ENCODE data around the gene ACER3.
"Not testable (repeated sequence)": the region's sequence is repeated elsewhere in the genome, so short reads cannot be mapped to it uniquely, and the experiment has no call there.

The ACER3 gene

DNA sequence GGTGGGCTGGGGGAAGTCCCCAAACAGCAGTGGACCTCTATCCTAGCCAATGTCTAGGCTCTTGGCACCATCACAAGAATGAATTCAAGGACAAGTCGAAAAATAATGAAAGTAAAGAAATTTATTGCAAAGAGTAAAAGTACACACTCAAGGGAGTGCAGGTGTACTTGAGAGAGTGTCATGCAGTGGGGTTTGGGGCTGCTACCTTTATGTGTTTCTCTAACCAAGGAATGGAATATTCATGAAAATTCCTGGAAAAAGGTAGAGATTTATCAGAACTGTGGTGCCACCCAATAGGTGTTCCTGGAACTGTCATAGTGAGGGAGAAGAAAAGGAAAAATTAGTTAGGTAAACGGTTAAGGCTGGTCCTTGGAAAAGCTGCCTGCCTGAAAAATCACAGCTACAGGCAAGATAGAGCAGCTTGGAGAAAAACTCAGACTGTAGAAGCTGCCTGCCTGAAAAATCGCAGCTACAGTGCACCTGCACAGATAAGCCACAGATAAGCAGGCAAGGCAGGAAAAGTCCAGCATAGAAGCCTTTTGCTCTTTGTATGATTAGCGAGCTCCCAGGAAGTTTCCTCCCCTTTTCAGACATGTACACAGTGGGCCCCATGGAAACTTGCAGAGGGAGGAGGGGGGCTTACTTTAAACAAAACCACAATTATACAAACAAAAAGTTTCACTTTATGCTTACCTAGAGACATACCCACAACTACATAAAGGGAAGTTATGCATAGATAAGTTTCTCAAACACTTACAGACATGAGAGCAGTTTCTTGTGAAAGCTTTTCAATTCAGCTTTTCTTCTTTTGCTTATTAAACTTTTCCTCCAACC is 102.1 kb downstream of the ACER3 start:
- Histone ChIP-seq H3K36me3 (peaks cover 28% of the 10 kb centered on the region), H3K9me3 (no peaks in the 10 kb centered on the region), H3K4me1 (ENCODE audit: control insufficient read depth in 1 of 2, insufficient read depth in 1 of 2, low read depth in 1 of 2, low read length in 1 of 2) (no peaks in the 10 kb centered on the region), H3K27ac (no peak overlapping the region), H3K27me3 (no peaks in the 10 kb centered on the region), H3K4me3 (ENCODE audit: low read depth in 1 of 2, low read length in 1 of 2) (no peak overlapping the region)
- TF ChIP-seq CTCF (IDR thresholded peaks at IDR 0.05): no peak

GRCh38 chr11:76963417-76964168 is 102.9 kb downstream of the ACER3 start:
- H3K27ac ChIP-seq; H3K9me3 ChIP-seq; H3K27me3 ChIP-seq; H3K4me1 ChIP-seq (ENCODE audit: control insufficient read depth in 1 of 2, insufficient read depth in 1 of 2, low read depth in 1 of 2, low read length in 1 of 2); H3K4me3 ChIP-seq (ENCODE audit: low read depth in 1 of 2, low read length in 1 of 2): not testable (repeated sequence)
- peaks cover 28% of the 10 kb centered on the region for H3K36me3 ChIP-seq

- no peaks in the 10 kb centered on the region for H3K27me3 ChIP-seq
- TF ChIP-seq CTCF (IDR thresholded peaks at IDR 0.05): no peak
- H3K4me1 ChIP-seq (ENCODE audit: control insufficient read depth in 1 of 2, insufficient read depth in 1 of 2, low read depth in 1 of 2, low read length in 1 of 2): no peaks in the 10 kb centered on the region
- no peak overlapping the region for H3K27ac ChIP-seq
- no peaks in the 10 kb centered on the region for H3K9me3 ChIP-seq
- H3K36me3 ChIP-seq: peaks cover 3% of the 10 kb centered on the region
- no peak overlapping the region for H3K4me3 ChIP-seq (ENCODE audit: low read depth in 1 of 2, low read length in 1 of 2)
Observed at GRCh38 chr11:76972051-76972450, 111.3 kb downstream of the ACER3 start.

DNA sequence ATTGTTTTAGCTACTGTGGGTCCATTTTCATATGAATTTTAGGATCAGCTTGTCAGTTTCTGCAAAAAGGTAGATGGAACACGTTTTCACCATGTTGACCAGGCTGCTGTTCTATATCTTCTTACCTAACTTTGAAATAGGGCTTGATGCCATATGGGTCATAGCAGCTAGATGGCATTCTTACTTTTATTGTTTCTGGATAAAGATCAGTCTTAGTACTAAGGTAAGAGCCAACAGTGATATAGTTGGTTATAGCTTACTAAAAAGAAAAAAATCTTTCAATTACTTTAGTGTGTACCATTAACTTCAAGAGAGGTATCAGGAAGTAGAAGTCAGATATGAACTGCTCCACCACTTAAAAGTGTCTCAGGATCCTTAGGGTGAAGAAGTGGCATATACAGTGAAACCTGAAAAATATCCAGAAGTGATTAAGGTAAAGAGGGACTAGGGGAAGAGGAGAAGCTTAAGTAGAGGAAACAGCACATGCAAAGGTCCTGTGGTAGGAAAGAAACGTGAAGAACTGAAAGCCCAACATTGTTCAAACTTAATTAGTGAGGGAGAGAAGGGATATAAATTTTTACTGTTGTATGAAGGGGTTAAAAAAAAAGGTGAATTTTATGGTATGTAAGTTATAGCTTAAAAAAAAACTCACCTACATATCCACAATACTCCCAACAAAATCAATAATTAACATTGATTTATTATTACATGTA is 113.6 kb downstream of the ACER3 start:
- no peaks in the 10 kb centered on the region for H3K27me3 ChIP-seq
- H3K4me1 ChIP-seq (ENCODE audit: control insufficient read depth in 1 of 2, insufficient read depth in 1 of 2, low read depth in 1 of 2, low read length in 1 of 2): no peaks in the 10 kb centered on the region
- no peak overlapping the region for H3K27ac ChIP-seq
- H3K4me3 ChIP-seq (ENCODE audit: low read depth in 1 of 2, low read length in 1 of 2): no peak overlapping the region
- TF ChIP-seq CTCF (IDR thresholded peaks at IDR 0.05): no peak
- peaks cover 18% of the 10 kb centered on the region for H3K36me3 ChIP-seq
- H3K9me3 ChIP-seq: no peaks in the 10 kb centered on the region

- H3K27ac ChIP-seq: no peak overlapping the region
- H3K36me3 ChIP-seq: peaks cover 18% of the 10 kb centered on the region
- no peaks in the 10 kb centered on the region for H3K27me3 ChIP-seq
- H3K4me1 ChIP-seq (ENCODE audit: control insufficient read depth in 1 of 2, insufficient read depth in 1 of 2, low read depth in 1 of 2, low read length in 1 of 2): no peaks in the 10 kb centered on the region
- H3K4me3 ChIP-seq (ENCODE audit: low read depth in 1 of 2, low read length in 1 of 2): no peak overlapping the region
- H3K9me3 ChIP-seq: no peaks in the 10 kb centered on the region
- no peak for TF ChIP-seq CTCF (IDR thresholded peaks at IDR 0.05)
Observed at GRCh38 chr11:76975513-76975912, 114.8 kb downstream of the ACER3 start.
